ENCODE results near the gene FCF1. TPM values are rescaled to one million over a fixed set of nuclear protein-coding genes. Genes with fewer than 3 reads are reported as not detected.

The FCF1 gene
- total and polyA plus RNA-seq, 2 experiments from 2014 or later = 30.3 to 58.7 TPM

- H3K9me2 ChIP-seq (ENCODE audit: insufficient read depth) = no peaks in the 10 kb centered on the region
- no peak overlapping the region for H3K27ac ChIP-seq (ENCODE audit: low read depth)
- no peaks in the 10 kb centered on the region for H3K4me1 Mint-ChIP-seq
- no peaks in the 10 kb centered on the region for H3K27me3 Mint-ChIP-seq (ENCODE audit: insufficient read depth, low read depth, poor library complexity)
- H2AFZ ChIP-seq = no peak overlapping the region
- H3K9me3 Mint-ChIP-seq = peaks cover 32% of the 10 kb centered on the region
- H3K4me3 Mint-ChIP-seq = no peak overlapping the region
- H3K79me2 ChIP-seq (replicated peaks; ENCODE audit: insufficient read depth) = peaks cover 100% of the 10 kb centered on the region
- H3K27me3 ChIP-seq (ENCODE audit: insufficient read depth) = no peaks in the 10 kb centered on the region
- TF ChIP-seq, protein P1, sequence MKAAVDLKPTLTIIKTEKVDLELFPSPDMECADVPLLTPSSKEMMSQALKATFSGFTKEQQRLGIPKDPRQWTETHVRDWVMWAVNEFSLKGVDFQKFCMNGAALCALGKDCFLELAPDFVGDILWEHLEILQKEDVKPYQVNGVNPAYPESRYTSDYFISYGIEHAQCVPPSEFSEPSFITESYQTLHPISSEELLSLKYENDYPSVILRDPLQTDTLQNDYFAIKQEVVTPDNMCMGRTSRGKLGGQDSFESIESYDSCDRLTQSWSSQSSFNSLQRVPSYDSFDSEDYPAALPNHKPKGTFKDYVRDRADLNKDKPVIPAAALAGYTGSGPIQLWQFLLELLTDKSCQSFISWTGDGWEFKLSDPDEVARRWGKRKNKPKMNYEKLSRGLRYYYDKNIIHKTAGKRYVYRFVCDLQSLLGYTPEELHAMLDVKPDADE (IDR thresholded peaks at IDR 0.05) = no peak
- TF ChIP-seq ZNF331 (CRISPR knock-in tag; IDR thresholded peaks at IDR 0.05; ENCODE audit: low read depth) (no peak), ZNF114 (CRISPR knock-in tag; IDR thresholded peaks at IDR 0.05) (no peak), CTCF (conservative IDR thresholded peaks at IDR 0.05; ENCODE audit: low read depth in 2 of 2) (no peak), EZH2 (IDR thresholded peaks at IDR 0.05; ENCODE audit: low read depth, unreplicated experiment) (no peak), STAT1 (IDR thresholded peaks at IDR 0.05; ENCODE audit: unreplicated experiment) (no peak), EZH2phosphoT487 (IDR thresholded peaks at IDR 0.05; ENCODE audit: unreplicated experiment) (no peak), NANOG (IDR thresholded peaks at IDR 0.05; ENCODE audit: borderline replicate concordance) (no peak), POLR2AphosphoS5 (IDR thresholded peaks at IDR 0.05; ENCODE audit: low read depth) (no peak), REST (IDR thresholded peaks at IDR 0.05; ENCODE audit: unreplicated experiment) (no peak)
- H3K4me3 ChIP-seq = no peak overlapping the region
- no peak for DNase-seq (ENCODE audit: low spot score)
- no peak for ATAC-seq
- no peaks in the 10 kb centered on the region for H3K4me1 ChIP-seq (ENCODE audit: insufficient read depth)
- peaks cover 6% of the 10 kb centered on the region; the same call in 1 of the 2 replicates for H3K36me3 ChIP-seq (ENCODE audit: insufficient read depth)
- H3F3A ChIP-seq (replicated peaks; ENCODE audit: low read depth) = no peaks in the 10 kb centered on the region
- peaks cover 39% of the 10 kb centered on the region for H3K36me3 Mint-ChIP-seq (ENCODE audit: low read depth)
- peaks cover 4% of the 10 kb centered on the region for H4K20me1 ChIP-seq (replicated peaks; ENCODE audit: insufficient read depth)
- H3K27ac Mint-ChIP-seq = no peak overlapping the region
- no peak overlapping the region for H3K4me2 ChIP-seq
Observed at GRCh38 chr14:74705613-74706500, 7.1 kb upstream of the FCF1 start.
